NCI-H146 (cell line): ENCODE results near the gene SLC25A45.

Experiments used
- DNase-seq: peaks from one replicate; lab custom pipeline; 2025; lab: John Stamatoyannopoulos, UW

Gene SLC25A45

DNA sequence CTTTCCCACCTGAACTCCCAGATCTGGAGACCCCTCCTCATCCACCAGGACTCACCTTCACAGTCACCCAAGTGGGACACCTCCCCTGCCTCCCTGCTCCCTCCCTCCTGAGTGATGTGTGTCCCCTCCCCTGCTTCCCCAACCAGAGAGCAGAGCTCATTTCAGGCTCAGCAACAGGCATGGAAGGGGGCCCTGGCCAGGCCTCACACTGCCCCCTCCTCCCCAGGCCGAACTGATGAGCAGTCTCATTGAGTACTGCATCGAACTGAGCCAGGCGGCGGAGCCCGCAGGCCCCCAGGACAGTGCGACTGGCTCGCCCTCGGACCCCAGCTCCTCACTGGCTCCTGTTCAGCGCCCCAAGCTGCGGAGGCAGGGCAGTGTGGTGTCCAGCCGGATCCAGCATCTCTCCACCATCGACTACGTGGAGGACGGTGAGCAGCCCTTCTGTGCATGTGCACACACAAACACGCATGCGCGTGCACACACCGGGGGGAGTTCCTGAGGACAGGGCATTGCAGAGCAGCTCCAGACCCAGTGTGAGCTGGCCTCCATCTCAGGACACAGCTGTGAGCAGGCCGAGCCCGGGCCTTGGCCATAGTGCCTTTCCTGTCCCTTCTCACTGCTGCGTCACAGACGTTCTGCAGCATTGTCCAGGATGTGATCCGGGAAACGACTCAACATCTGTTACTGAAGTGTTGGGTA is 22.3 kb upstream of the SLC25A45 start:
- no peak for DNase-seq

DNA sequence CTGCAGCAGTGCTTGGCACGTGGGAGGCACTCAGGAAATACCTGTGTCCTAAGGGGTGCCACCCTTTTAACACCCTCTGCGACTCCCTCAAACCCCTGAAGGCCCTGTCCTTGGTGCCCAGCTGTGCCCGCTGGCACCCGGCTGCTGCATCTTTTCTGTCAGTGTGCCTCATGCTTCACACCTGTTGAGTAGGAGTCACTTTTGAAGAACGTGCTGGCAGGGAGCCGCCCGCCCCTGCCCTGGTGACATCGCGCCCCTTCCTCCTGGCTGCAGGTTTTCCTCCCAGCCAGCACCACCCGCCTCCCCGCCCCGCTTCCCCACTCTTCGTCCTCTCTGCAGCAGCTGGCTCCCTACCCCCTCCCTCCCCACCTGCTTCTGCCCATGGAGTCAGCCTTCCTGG is 21.8 kb upstream of the SLC25A45 start:
- DNase-seq: no peak

DNA sequence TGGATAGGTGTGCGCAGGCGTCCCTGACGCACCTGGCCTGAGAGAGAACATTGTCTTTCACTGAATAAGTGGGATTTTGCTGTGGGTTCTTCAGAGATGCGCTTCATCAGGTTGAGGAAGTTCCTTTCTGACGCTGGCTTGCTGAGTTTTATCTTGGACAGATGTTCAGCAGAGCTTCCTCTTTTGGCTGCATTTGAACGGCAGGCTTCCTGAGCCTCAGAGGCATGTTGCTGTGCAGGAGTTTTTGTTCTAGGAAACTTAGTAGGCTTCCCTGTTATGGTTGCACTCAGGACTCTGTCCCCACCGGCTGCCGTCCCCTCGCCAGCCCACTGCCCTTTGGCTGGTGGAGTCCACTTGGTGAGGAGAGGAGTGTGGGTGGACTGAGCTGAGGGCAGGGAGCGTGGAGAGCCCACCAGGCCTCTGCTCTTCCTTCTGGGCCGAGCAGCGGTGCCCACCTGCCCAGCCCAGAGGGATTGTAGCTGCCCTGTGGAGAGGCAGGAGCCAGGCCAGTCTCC is 21.2 kb upstream of the SLC25A45 start:
- no peak for DNase-seq

DNA sequence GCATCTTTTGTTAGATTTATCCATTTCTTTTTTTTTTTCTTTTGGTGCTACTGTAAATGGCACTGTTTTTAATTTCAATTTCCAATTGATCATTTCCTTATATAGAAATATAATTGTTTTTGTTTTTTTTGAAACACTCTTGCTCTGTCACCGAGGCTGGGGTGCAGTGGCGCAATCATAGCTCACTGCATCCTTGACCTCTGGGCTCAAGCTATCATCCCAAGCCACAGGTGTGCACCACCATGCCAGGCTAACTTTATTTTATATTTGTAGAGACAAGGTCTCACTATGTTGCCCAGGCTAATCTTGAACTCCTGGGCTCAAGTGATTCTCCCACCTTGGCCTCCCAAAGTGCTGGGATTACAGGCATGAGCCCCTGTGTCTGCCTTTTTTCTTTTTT is 20.3 kb upstream of the SLC25A45 start:
- DNase-seq: no peak

DNA sequence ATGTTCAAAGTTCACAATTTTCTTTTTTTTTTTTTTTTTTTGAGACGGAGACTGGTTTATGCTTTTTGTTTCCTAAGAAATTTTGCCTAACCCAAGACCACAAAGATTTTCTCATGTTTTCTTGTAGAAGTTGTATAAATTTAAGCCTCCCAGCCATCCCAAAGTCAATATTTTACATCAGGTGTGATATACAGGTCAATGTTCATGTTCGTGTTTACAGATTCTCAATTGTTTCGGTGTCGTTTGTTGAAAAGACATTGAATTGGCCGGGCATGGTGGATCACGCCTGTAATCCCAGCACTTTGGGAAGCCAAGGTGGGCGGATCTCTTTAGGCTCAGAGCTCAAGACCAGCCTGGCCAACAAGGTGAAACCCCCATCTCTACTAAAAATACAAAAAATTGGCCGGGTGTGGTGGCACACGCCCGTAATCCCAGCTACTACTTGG is 19.4 kb upstream of the SLC25A45 start:
- DNase-seq: no peak

DNA sequence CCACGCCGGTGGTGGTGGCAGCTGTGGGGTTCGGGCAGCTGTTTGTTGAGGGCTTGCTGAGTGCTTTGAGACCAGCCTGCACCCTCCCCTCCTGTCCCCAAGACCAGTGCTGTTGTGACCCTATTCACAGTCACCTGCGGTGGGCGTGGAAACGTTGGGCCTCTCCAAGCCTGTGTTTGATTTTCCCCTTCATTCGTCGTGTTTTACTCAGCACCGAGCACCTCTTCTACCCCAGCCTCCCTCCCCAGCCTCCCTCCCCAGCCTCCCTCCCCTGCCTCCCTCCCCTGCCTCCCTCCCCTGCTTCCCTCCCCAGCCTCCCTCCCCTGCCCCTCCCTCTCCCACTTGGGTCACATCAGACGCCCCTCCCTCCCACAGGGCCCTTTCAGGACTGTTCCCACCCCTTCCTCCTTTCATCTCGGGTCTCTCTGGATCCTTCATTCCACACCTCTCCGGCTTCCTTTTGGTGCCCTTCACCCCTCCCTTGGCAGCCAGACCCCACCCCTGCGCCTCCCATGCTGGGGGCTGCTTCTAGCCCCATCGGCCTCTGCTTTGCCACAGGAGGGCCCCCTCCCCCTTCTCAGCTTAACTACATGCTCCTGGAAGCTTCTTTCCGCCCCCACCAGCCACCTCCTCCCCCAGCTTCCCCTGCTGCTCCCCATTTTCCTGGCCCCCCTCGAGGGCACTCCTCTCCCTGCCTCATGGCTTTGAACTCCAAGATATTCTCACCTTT is 18.8 kb upstream of the SLC25A45 start:
- DNase-seq: no peak

DNA sequence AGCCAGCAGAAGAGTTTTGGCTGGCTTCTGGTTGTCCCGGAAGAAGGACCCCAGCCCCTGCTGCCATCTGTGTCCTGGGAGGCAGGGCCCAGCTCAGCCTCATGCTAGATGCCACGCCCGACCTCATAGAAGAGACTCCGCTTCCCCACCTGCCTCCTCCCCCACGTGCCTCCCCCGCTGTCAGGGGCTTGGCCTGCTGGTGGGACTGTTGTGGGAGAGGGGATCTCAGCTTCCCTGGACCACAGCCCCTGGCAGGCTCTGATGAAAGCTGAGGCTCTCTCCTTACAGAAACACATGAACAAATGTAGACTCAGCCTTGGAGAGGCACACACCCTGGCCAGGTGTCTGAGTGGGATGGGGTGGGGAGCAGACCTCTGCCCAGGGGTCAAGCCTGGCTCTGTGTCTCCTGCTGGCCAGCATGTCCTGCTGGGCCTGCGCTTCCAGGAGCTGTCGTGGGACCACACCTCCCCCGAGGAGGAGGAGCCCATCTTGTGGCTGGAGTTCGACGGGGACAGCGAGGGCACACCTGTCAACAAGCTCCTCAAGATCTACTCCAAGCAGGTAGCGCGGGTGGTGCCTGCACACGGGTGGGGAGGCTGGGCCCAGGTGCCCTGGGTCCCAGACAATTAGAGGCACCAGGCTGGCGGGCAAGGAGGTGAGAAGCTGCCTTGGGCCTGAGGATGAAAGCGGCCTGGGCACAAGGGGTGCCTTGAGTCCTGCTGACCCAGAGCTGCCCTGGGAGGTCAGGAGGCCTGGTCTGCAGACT is 18.0 kb upstream of the SLC25A45 start:
- no peak for DNase-seq

DNA sequence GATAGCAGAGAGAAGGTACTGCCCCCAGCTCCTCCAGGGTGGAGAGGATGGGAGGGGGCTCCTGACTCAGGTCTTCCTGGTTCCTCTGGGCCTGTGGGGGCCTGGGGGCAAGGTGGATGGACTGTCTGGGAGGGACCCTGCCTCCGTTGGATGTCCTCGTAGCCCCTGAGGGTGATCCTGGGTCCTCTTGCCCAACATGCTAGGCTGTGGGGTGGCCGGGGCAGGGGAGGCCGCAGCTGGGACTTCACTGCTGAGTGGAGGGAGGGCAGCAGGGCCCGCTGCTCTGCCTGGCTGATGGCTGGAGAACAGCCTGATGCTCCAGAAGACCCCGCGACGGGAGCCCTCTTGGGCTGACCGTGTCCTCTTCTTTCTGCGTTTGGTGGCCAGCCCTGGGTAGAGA is 17.4 kb upstream of the SLC25A45 start:
- DNase-seq: no peak

DNA sequence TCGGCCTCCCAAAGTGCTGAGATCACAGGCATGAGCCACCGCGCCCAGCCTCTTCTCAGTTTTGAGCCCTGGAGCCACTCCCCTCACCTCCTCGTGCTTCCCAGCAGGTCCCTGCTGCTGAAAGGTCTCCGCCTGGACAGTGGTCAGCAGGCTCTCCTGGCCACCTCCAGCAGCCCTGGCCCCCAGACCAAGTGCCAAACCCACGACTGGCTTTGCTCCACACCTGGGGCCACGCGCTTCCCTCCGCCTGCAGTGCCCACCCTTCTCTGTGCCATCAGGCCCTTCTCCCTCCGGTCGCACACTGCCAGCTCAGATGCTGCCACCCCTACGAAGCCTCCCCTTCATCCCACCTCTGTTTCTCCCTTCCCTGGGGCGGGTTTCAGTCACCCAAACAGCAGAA is 16.8 kb upstream of the SLC25A45 start:
- DNase-seq: no peak

DNA sequence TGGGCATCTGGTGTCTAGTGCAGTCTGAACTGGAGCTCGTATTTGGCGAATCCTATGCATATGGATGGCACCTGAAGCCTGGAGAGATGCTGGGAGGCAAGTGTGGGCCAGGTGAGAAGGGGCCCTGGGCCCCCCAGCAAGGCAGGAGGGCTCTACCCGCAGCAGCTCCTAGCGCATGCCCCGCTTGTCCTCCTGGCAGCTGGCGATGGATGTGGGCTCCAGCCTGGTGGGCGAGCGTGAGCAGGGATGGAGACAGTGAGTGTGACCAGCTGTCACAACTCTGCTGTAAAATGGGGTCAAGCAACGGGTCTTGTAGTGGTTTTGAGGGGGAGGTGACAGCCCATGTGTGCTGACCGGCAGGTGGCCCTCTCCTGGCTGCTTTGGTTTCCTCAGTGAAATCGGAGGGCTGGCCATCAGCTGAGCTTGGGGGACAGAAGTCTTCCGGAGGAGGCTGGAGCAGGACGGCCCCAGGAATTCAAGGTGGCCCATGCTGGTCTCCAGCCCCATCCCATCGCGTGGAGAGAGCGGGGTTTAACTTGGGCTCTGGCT is 16.0 kb upstream of the SLC25A45 start:
- DNase-seq: no peak

DNA sequence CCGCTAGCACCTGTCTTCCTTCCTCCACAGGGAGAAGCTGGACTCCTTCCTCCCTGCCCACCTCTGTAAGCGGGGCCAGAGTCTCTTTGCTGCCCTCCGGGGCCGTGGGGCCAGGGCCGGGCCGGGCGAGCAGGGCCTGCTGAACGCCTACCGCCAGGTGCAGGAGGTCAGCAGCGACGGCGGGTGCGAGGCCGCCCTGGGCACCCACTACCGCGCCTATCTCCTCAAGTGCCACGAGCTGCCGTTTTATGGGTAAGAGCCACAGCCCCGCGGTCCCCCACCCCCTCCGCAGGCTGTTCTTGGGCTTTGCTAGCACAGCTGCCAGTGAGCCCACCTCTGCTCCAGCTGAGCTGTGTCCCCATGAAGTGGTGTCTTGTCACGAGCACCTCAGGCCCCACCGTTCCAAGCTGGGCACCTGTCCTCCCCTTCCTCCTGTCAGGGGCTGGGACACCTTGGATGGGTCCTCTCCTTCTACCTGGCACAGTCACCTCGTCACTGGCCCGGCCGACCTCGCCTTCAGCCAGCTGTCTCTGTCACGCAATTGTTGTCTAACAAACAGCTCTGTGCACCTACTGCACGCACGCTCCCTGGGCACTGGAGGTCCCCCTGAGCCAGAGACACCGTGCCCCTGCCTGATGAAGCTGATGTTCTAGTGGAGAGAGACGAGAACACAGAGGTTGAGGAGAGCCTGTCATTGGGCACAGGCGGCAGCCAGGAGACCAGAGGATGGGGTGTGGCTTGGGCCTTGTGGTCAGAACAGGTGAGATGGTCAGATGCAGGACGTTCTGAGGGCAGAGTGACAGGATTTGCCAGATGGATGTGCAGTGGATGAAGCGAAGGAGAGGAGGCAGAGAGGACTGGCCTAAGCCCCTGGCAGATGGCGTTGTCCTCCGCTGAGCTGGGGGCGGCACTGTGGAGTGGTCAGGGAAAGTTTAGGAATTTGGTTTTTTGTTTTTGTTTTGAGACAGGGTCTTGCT is 14.6 kb upstream of the SLC25A45 start:
- DNase-seq: no peak

DNA sequence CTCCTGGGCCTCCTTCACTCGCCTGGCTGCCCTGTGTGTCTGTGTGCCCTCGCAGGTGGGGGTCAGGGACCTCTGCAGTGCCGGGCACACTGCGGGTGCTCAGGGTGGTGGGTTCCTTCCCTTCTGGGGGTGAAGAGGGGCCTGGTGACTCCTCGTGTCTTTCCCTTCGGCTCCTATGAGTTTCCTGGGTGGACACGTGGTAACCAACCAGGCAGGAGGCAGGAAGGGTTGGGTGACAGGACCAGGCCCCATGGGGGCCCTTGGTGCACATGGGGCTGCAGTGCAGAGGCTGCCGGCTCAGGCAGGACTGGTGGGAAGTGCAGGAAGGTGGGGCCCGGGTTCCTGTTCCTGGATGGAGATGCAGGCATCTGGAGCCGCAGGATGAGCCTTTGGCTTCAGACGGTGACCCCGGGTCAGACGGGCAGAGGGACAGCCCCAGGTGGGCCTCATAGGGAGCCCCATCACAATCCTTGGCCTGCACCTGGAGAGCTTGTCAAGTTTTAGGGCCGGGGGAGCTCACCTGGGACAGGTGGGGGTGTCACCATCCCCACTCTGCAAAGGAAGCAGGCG is 13.6 kb upstream of the SLC25A45 start:
- no peak for DNase-seq

DNA sequence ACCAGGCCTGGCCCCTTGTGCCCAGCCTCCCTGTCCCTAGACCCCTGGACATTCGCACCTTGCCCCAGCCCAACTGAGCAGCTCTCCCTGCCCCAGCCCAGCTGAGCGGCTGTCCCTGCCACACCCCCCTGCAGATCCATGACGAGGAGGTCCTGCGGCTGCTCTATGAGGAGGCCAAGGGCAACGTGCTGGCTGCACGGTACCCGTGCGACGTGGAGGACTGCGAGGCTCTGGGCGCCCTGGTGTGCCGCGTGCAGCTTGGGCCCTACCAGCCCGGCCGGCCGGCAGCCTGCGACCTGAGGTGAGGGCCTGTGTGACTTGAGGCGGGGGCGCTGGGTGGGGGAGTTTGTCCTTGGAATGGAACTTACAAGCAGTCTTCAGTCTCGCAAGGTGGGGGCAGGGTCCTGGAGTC is 11.7 kb upstream of the SLC25A45 start:
- no peak for DNase-seq

DNA sequence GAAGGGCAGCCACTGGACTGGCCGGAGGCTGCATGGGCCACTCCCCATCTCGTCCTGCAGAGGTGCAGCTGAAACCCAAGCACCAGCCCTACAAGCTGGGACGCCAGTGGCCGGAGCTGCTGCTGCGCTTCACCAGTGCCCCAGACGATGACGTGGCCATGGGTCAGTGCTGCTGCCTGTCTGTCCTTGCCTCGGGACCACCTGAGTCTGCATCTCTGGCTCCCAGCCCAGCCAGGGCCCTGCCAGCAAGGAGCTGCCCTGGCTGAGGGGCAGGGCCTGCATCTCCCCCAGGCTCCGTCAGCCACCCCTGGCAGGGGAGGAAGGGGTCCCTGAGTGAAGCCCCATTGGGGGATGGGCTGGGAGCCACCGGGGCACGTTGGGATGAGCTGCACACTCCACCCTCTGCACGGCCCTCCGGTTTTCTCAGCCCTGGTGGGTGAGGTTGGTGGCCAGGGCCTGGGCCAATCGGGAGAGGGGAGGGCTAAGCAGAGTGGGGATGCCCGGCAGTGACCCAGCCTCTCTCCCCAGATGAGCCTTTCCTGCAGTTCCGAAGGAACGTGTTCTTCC is 11.2 kb upstream of the SLC25A45 start:
- no peak for DNase-seq

DNA sequence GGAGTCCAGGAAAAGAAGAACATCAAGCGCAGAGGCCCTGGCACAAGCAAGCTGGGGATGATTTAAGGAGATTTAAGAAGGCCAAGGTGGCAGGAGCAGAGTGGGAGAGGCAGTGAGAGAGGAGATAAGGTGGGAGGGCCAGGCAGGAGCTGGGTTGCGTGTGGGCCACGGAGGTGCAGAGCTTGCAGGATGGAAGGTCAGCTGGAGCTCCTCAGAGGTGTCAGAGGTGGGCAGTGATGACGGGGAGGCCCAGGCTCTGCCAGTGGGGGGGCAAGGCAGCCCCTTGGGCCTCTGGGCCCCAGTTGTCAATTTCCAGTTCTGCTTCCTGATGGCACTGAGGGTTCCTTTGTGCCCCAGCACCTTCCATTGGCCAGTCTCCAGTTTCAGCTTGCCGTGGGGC is 10.5 kb upstream of the SLC25A45 start:
- DNase-seq: no peak

DNA sequence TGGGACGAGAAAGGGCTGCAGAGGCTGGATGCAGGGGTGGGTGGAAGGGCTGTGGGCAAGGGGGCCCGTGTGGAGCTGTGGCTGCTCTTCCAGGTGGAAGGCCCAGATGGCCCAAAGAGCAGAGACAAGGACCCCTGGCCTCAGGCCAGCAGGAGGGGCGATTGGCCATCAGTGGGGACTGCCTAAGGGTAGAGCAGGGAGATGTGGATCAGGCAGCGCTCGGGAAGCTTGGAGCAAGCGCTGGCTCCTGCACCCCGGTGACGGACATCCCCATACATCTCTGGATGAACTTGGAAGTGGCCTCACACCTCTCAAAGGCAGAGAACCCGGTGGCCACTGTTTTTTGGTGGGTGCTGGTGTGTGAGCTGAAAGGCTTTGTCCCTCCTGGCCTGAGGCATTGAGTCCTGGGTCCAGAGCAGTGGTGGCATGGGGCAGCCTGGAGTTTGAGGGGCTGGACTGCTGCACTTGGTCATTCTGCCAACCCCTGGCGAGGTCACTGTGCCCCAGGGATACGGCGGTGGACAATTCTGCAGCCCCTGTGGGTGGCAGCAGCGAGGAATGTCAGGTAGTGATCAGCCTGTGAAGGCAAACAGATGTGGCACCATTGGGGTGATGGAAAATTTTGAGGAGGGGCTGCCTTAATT is 9.9 kb upstream of the SLC25A45 start:
- DNase-seq: no peak

DNA sequence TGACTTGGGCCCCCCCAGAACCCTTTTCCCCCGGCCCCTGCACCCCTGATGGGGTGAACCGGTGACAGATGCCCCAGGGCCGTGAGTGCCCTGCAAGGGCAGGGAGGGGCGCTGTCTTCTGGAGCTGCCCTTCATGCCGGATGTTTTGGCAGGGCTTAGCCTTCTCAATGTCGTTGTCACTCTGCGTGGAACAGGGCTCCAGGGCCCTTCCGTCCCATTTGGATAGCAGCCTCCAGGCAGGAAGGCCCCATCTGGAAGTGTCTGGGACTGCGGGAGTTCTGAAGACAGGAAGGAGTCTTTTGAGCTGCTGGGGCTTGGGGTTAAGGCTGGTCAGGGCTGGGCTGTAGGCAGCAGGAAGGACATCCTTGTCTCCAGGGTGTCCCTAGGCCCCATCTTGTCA is 8.6 kb upstream of the SLC25A45 start:
- DNase-seq: no peak

DNA sequence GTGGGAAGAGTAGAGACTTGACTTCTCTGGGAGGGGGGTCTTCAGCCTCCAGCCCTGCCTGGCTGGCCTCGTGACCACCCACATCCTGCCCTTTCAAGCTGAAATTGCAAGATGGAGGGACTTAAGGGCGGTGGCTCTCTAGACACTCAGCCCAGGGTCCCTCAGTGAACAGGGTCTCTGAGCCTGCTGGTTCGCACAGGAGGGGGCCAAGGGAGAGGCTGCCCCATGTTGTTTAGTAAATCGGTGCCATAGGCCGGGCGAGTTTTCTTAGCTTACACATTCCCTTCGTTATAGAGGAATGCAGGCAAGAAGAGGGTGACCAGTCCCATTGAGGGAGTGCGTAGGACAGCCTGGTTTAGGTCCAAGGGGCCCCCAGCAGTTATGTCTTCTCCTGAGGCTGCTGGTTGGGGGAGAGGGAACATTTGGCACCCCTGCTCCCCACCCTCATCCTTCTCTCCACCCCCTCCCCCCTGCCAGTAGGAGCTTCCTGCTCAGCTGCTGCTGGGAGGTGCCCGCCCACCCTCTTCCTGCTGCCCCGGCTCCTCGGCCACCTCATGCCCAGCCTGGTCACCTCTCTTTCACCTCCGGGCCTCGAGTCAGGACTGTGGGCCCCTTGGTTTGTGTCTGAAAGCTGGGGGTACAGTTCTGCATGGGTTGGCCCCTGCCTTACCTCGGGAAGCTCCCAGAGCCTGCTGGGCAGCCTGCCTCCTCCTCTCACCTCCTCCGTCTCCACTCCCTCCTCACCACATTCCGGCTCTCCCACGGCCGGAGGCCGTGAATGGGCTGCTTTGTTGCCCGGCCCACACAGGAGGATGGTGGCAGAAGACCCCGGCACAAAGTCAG is 7.9 kb upstream of the SLC25A45 start:
- no peak for DNase-seq
